K562 (cell line): Measurements from ENCODE around the gene USP5. TPM values are rescaled to one million over a fixed set of nuclear protein-coding genes. Genes with fewer than 3 reads are reported as not detected.
A peak's percentile ranks its signal among the peaks of the same experiment; 100 is the strongest.

ENCODE experiments used
- CBX5 ChIP-seq: IDR thresholded peaks from 2 replicates; pipeline ENCODE4 v1.6.1; 2014; ENCODE audit warnings: low read depth, borderline replicate concordance
- CEBPZ ChIP-seq: fragments of 150-350 bp; IDR thresholded peaks from 2 replicates; pipeline ENCODE4 v1.6.1; 2014; ENCODE audit warnings: low read depth, mild to moderate bottlenecking, low read length, borderline replicate concordance
- CUX1 ChIP-seq: fragments of 200-800 bp; sonication (Bioruptor generic); IDR thresholded peaks from 2 replicates; pipeline ENCODE4 v1.6.1; 2016; ENCODE audit warnings: missing genetic modification characterization, missing compliant biosample characterization
- MEF2A ChIP-seq: IDR thresholded peaks from 2 replicates; pipeline ENCODE4 v1.6.1; 2011; ENCODE audit warnings: low read depth, mild to moderate bottlenecking, low read length, moderate library complexity; ENCODE audit not compliant: control insufficient read depth
- PRPF4 ChIP-seq: fragments of 200-400 bp; formaldehyde crosslinking; IDR thresholded peaks from one replicate; pipeline ENCODE4 v1.6.1; 2017; ENCODE audit warnings: low read length, low read depth, mild to moderate bottlenecking; ENCODE audit not compliant: insufficient read depth, poor library complexity, severe bottlenecking
- SNRNP70 ChIP-seq: fragments of 200-400 bp; formaldehyde crosslinking; optimal IDR thresholded peaks from 2 replicates; pipeline ENCODE3; 2017; ENCODE audit warnings: low read depth, low read length
- TEAD2 ChIP-seq: fragments of 450-650 bp; IDR thresholded peaks from 2 replicates; pipeline ENCODE4 v1.6.1; 2016; ENCODE audit warnings: missing genetic modification characterization, control low read depth, missing compliant biosample characterization
- TRIM24 ChIP-seq, 2 experiments: fragments of 450-650 bp; IDR thresholded peaks; 2 replicates each; pipeline ENCODE4 v1.6.1; 2016
- ZNF77 ChIP-seq: fragments of 250-450 bp; sonication (Bioruptor Pico); IDR thresholded peaks from 2 replicates; pipeline ENCODE4 v1.5.0; 2020
- ZZZ3 ChIP-seq: fragments of 450-650 bp; IDR thresholded peaks from 2 replicates; pipeline ENCODE4 v1.6.1; 2016; ENCODE audit warnings: antibody characterized with exemption, mild to moderate bottlenecking, moderate library complexity
- polyA plus RNA-seq, 8 experiments: library from polyadenylated mRNA; depleted of rRNA in 4 of 8; stranded (reverse) in 5 of 8; unstranded in 3 of 8; fragments of >200 nt; fragmentation: Nextera tagmentation in 2 of 8; fragmentation: Illumina TruSeq in 1 of 8; extraction: Ambion mirVana in 2 of 8; extraction: Trizol in 1 of 8; gene quantifications; 2 replicates each; pipeline versions ENCODE4 v1.2.1 to v1.2.3, GENCODE V29; 2011 to 2014; ENCODE audit warnings: inconsistent platforms in 1 of 8, missing spikeins in 1 of 8
- total RNA-seq, 7 experiments: library from RNA; depleted of rRNA in 6 of 7; stranded (reverse); fragments of >200 nt in 6 of 7; fragmentation: Illumina TruSeq in 2 of 7; extraction: Trizol in 2 of 7; gene quantifications; 2 replicates each; pipeline versions ENCODE4 v1.2.1 to v1.2.3, GENCODE V29; 2011 to 2021; ENCODE audit warnings: low replicate concordance in 1 of 7
- TF ChIP-seq, protein P1 (sequence below): fragments of 200-800 bp; sonication (Bioruptor generic); IDR thresholded peaks from 2 replicates; pipeline ENCODE4 v1.6.1; 2017; ENCODE audit warnings: missing genetic modification characterization, missing compliant biosample characterization
- TF ChIP-seq, protein P2 (sequence below): fragments of 450-650 bp; IDR thresholded peaks from 2 replicates; pipeline ENCODE4 v1.6.1; 2018; ENCODE audit not compliant: partially characterized antibody

The USP5 gene
- total and polyA plus RNA-seq, 9 of the 15 experiments (the other 6 are each of a cell fraction or from before 2014, with no cell fraction given) = 1.4 to 107 (median 48.6) TPM

- TF ChIP-seq, protein P1, sequence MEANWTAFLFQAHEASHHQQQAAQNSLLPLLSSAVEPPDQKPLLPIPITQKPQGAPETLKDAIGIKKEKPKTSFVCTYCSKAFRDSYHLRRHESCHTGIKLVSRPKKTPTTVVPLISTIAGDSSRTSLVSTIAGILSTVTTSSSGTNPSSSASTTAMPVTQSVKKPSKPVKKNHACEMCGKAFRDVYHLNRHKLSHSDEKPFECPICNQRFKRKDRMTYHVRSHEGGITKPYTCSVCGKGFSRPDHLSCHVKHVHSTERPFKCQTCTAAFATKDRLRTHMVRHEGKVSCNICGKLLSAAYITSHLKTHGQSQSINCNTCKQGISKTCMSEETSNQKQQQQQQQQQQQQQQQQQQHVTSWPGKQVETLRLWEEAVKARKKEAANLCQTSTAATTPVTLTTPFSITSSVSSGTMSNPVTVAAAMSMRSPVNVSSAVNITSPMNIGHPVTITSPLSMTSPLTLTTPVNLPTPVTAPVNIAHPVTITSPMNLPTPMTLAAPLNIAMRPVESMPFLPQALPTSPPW (CRISPR knock-in tag) = peak; percentile 77
- TF ChIP-seq, protein P2, sequence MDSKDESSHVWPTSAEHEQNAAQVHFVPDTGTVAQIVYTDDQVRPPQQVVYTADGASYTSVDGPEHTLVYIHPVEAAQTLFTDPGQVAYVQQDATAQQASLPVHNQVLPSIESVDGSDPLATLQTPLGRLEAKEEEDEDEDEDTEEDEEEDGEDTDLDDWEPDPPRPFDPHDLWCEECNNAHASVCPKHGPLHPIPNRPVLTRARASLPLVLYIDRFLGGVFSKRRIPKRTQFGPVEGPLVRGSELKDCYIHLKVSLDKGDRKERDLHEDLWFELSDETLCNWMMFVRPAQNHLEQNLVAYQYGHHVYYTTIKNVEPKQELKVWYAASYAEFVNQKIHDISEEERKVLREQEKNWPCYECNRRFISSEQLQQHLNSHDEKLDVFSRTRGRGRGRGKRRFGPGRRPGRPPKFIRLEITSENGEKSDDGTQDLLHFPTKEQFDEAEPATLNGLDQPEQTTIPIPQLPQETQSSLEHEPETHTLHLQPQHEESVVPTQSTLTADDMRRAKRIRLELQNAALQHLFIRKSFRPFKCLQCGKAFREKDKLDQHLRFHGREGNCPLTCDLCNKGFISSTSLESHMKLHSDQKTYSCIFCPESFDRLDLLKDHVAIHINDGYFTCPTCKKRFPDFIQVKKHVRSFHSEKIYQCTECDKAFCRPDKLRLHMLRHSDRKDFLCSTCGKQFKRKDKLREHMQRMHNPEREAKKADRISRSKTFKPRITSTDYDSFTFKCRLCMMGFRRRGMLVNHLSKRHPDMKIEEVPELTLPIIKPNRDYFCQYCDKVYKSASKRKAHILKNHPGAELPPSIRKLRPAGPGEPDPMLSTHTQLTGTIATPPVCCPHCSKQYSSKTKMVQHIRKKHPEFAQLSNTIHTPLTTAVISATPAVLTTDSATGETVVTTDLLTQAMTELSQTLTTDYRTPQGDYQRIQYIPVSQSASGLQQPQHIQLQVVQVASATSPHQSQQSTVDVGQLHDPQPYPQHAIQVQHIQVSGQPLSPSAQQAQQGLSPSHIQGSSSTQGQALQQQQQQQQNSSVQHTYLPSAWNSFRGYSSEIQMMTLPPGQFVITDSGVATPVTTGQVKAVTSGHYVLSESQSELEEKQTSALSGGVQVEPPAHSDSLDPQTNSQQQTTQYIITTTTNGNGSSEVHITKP = no peak
- TF ChIP-seq ZNF77 (no peak), ZZZ3 (no peak), TRIM24 (IDR thresholded peaks at IDR 0.05) (no peak), SNRNP70 (no peak), PRPF4 (no peak), MEF2A (no peak), TEAD2 (tag) (peak; percentile 73), CEBPZ (peak; percentile 72; the same call in 1 of the 2 replicates), CUX1 (CRISPR knock-in tag) (peak; percentile 55; the same call in 1 of the 2 replicates), CBX5 (no peak)
These were observed at the start of gene USP5 (continued) for GRCh38 chr12:6851921-6852650.
